SK-N-SH (cell line): ENCODE measurements around the gene FBXO15. TPM values are rescaled to one million over a fixed set of nuclear protein-coding genes. Genes with fewer than 3 reads are reported as not detected.

Source experiments
- CTCF ChIA-PET: fragments of 300-600, 350-600 bp; formaldehyde crosslinking; extraction: SDS; loops from one replicate; lab custom pipeline; 2021; lab: Yijun Ruan, JAX
- POLR2A ChIA-PET: fragments of 350-600 bp; sonication (Branson Sonifier 250); formaldehyde crosslinking; extraction: SDS; loops from one replicate; lab custom pipeline; 2020; ENCODE audit warnings: antibody characterized with exemption, inconsistent platforms; lab: Yijun Ruan, JAX
- DNase-seq: peaks from one replicate; pipeline ENCODE4 v3.0.0; 2012
- H2AFZ ChIP-seq: fragments of 200-600 bp; sonication (generic); 2 replicates; pipeline ENCODE4 v1.8.1; 2016; ENCODE audit warnings: antibody characterized with exemption, mild to moderate bottlenecking, low read depth
- H3F3A ChIP-seq: fragments of 200-600 bp; sonication (generic); replicated peaks from 2 replicates; pipeline ENCODE3; 2016; ENCODE audit warnings: antibody characterized with exemption, mild to moderate bottlenecking; ENCODE audit not compliant: insufficient read depth
- H3K27ac ChIP-seq, 2 experiments: fragments of 200-500 bp in 1 of 2; fragments of 200-600 bp in 1 of 2; sonication (Bioruptor generic) in 1 of 2; sonication (generic), shearing (Covaris generic) in 1 of 2; 2 replicates each; pipeline versions ENCODE4 v1.5.1 to v1.6.1; 2014 to 2016; ENCODE audit warnings: low read depth in 2 of 2, inconsistent platforms in 1 of 2, low read length in 1 of 2, mild to moderate bottlenecking in 1 of 2, mixed read lengths in 1 of 2
- H3K27me3 ChIP-seq: fragments of 200-600 bp; sonication (generic), shearing (Covaris generic); 2 replicates; pipeline ENCODE4 v1.6.1; 2016; ENCODE audit warnings: mixed run types; ENCODE audit not compliant: insufficient read depth
- H3K36me3 ChIP-seq, 2 experiments: fragments of 200-500 bp in 1 of 2; fragments of 200-600 bp in 1 of 2; sonication (Bioruptor generic) in 1 of 2; sonication (generic) in 1 of 2; replicated peaks in 1 of 2; 2 replicates each; pipeline versions ENCODE3 to v1.5.1; 2014 to 2016; ENCODE audit warnings: low read length in 1 of 2, mild to moderate bottlenecking in 1 of 2; ENCODE audit not compliant: insufficient read depth in 2 of 2, control insufficient read depth in 1 of 2
- H3K4me1 ChIP-seq, 2 experiments: fragments of 200-500 bp in 1 of 2; fragments of 200-600 bp in 1 of 2; sonication (Bioruptor generic) in 1 of 2; sonication (generic), shearing (Covaris generic) in 1 of 2; 2 replicates each; pipeline versions ENCODE4 v1.5.1 to v1.6.1; 2014 to 2016; ENCODE audit warnings: low read depth in 1 of 2, low read length in 1 of 2, mixed run types in 1 of 2; ENCODE audit not compliant: insufficient read depth in 2 of 2, control insufficient read depth in 1 of 2
- H3K4me2 ChIP-seq: fragments of 200-600 bp; sonication (generic), shearing (Covaris generic); 2 replicates; pipeline ENCODE4 v1.6.1; 2017; ENCODE audit warnings: mixed run types
- H3K4me3 ChIP-seq, 2 experiments: fragments of 200-500 bp in 1 of 2; fragments of 200-600 bp in 1 of 2; sonication (Bioruptor generic) in 1 of 2; sonication (generic), shearing (Covaris generic) in 1 of 2; 2 replicates each; pipeline versions ENCODE4 v1.5.1 to v1.8.1; 2014 to 2016; ENCODE audit warnings: low read depth in 2 of 2, inconsistent platforms in 1 of 2, low read length in 1 of 2, mild to moderate bottlenecking in 1 of 2, mixed read lengths in 1 of 2, moderate library complexity in 1 of 2
- H3K79me2 ChIP-seq: fragments of 200-600 bp; sonication (generic); 2 replicates; pipeline ENCODE4 v1.8.1; 2017; ENCODE audit warnings: mild to moderate bottlenecking; ENCODE audit not compliant: insufficient read depth
- H3K9ac ChIP-seq: fragments of 200-600 bp; sonication (generic); 2 replicates; pipeline ENCODE4 v1.6.1; 2017; ENCODE audit warnings: mixed run types
- H3K9me2 ChIP-seq: fragments of 200-600 bp; sonication (generic); 2 replicates; pipeline ENCODE4 v1.6.1; 2017; ENCODE audit warnings: mixed run types
- H3K9me3 ChIP-seq: fragments of 200-600 bp; sonication (generic); 2 replicates; pipeline ENCODE4 v1.6.1; 2017; ENCODE audit warnings: mixed run types, mild to moderate bottlenecking, moderate library complexity
- H4K20me1 ChIP-seq: fragments of 200-600 bp; sonication (generic); 2 replicates; pipeline ENCODE4 v1.6.1; 2017; ENCODE audit warnings: mild to moderate bottlenecking, mixed run types; ENCODE audit not compliant: insufficient read depth
- CHD2 ChIP-seq: fragments of 150-350 bp; IDR thresholded peaks from 2 replicates; pipeline ENCODE4 v1.6.1; 2018; ENCODE audit warnings: low read length; ENCODE audit not compliant: partially characterized antibody
- ELF1 ChIP-seq: IDR thresholded peaks from 2 replicates; pipeline ENCODE4 v1.4.0; 2012
- GABPA ChIP-seq: IDR thresholded peaks from 2 replicates; pipeline ENCODE4 v1.4.0; 2012; ENCODE audit warnings: low read depth, mild to moderate bottlenecking
- MXI1 ChIP-seq: IDR thresholded peaks from 2 replicates; pipeline ENCODE4 v1.6.1; 2012; ENCODE audit warnings: mild to moderate bottlenecking, low read depth, low read length, improper control_type of control experiment
- NRF1 ChIP-seq: IDR thresholded peaks from 2 replicates; pipeline ENCODE4 v1.6.1; 2012; ENCODE audit warnings: low read depth, mild to moderate bottlenecking, low read length
- RFX5 ChIP-seq: IDR thresholded peaks from 2 replicates; pipeline ENCODE4 v1.6.1; 2012; ENCODE audit warnings: mild to moderate bottlenecking, improper control_type of control experiment, low read length
- TAF1 ChIP-seq: IDR thresholded peaks from 2 replicates; pipeline ENCODE4 v1.6.1; 2012; ENCODE audit warnings: low read depth, mild to moderate bottlenecking, low read length, moderate library complexity, borderline replicate concordance
- TCF12 ChIP-seq: IDR thresholded peaks from 2 replicates; pipeline ENCODE4 v1.4.0; 2012
- WGBS: methylation state at CpG from one replicate; pipeline ENCODE4 v1.1.6; 2017; ENCODE audit warnings: low lambda C conversion rate; 5-methylcytosine and 5-hydroxymethylcytosine counted together
- polyA plus RNA-seq, 3 experiments: library from polyadenylated mRNA; depleted of rRNA; stranded (reverse); fragments of >200 nt; gene quantifications; 2 replicates each; pipeline ENCODE4 v1.2.3, GENCODE V29; 2012
- TF ChIP-seq, protein P1 (sequence below): IDR thresholded peaks from 2 replicates; pipeline ENCODE4 v1.4.0; 2012; ENCODE audit warnings: low read depth, borderline replicate concordance
- TF ChIP-seq, protein P2 (sequence below): IDR thresholded peaks from 2 replicates; pipeline ENCODE4; 2012

Gene FBXO15
- polyA plus RNA-seq, 1 of the 3 experiments (the other 2 are of a cell fraction), result 0.62 TPM

DNA sequence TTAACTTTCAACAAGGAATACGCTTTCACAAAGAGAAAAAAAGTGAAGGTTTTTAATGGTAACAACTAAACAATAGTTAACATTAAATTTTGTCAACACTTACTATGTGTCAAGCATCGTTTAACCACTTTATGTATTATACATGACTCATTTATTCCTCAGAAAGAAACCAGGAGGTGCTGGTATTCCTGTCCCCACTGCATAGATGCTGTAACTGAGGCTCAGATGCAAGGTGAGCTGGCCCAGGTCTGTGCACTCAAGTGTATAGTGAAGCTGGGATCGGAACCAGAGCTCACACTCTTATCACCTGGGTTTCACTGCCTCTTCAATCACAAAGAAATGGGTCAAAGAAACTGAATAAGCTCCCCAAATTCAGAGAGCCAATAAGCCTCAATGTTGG lies 16.5 kb downstream of the FBXO15 start (continued):
- TF ChIP-seq, protein P1, sequence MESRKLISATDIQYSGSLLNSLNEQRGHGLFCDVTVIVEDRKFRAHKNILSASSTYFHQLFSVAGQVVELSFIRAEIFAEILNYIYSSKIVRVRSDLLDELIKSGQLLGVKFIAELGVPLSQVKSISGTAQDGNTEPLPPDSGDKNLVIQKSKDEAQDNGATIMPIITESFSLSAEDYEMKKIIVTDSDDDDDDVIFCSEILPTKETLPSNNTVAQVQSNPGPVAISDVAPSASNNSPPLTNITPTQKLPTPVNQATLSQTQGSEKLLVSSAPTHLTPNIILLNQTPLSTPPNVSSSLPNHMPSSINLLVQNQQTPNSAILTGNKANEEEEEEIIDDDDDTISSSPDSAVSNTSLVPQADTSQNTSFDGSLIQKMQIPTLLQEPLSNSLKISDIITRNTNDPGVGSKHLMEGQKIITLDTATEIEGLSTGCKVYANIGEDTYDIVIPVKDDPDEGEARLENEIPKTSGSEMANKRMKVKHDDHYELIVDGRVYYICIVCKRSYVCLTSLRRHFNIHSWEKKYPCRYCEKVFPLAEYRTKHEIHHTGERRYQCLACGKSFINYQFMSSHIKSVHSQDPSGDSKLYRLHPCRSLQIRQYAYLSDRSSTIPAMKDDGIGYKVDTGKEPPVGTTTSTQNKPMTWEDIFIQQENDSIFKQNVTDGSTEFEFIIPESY, result no peak
- TF ChIP-seq TAF1, result no peak

DNA sequence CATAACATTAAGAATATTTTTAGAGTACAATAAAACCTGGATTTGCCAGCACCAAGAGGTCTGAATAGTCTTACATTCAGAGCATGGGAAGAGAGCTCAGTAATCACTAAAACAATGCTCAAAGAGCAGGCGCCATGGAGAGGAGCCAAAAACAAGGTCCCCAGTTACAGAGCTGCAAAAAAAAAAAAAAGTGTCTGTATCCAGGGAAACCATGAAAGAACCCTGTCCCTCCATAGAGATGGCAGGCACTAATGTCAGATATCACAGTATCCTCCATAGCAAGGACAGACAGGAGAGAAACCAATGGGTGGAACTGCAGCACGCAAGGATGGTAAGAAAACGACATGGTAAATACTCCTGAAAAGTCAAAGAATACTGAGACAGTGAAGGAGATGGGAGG lies 19.5 kb downstream of the FBXO15 start:
- CTCF ChIA-PET, result interaction anchor here (1.4 to 1.5 kb wide), 2 partner anchors 11 to 46 kb away, joined by 3 read pairs; no protein-coding TSS in a partner anchor
- 45% methylated on average over 3 of the region's 3 CpGs for WGBS
- no peak for TF ChIP-seq GABPA
- no peak for TF ChIP-seq TCF12
- TF ChIP-seq, protein P2, sequence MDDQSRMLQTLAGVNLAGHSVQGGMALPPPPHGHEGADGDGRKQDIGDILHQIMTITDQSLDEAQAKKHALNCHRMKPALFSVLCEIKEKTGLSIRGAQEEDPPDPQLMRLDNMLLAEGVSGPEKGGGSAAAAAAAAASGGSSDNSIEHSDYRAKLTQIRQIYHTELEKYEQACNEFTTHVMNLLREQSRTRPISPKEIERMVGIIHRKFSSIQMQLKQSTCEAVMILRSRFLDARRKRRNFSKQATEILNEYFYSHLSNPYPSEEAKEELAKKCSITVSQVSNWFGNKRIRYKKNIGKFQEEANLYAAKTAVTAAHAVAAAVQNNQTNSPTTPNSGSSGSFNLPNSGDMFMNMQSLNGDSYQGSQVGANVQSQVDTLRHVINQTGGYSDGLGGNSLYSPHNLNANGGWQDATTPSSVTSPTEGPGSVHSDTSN, result no peak
- TF ChIP-seq MXI1, result no peak
- no peak for TF ChIP-seq RFX5
- no peak for TF ChIP-seq ELF1

DNA sequence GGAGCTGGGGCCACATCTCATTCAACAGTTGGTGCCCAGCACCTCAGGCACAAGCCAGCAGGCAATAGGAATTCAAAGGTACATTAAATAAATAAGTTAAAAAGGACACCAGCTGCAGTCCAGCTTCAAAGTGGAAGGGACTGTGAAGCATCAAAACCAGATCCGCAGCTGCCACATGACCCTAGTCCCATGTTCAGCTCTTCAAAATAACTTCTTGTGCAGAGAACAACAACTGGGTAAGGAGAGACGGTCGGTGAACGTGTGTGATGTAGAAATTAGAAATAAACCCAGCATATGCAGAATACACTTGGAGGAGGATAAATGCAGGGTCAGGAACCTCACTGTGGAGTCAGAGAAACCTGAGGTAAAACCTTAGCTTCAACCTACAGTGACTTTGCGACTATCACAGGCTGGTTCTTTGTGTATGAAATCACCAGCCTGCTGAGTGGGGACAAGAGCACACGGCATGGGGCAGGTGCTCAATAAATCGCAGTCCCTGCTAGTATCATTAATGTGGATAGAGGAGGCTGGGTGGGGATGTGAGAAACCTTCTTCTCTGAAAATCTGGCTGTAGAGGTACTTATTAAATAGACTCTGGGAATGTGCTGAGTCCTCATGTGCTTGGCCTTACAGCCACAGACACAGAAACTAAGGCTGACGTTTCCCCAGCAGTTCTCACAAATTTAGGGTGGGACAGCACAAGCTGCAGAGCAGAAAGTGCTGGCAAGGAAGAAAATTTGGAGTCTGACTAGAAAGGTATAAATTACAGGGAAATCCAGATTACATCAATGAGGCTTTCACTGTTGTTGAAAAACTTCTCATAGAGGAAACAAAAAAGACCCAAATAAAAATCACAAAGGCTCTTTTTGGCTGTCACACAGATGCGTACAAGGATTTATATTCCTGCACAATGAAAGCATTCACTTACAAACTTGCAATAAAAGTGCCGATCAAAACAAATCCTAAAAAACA lies 20.7 kb downstream of the FBXO15 start:
- peaks cover 0 to under 1% of the 10 kb centered on the region in 2 experiments; a peak in 1 of 4 replicates for H3K4me1 ChIP-seq
- no peaks in the 10 kb centered on the region for H3K36me3 ChIP-seq
- H3K4me3 ChIP-seq, result no peak overlapping the region
- no peak for DNase-seq
- H4K20me1 ChIP-seq, result no peaks in the 10 kb centered on the region
- ChIA-PET POLR2A (no interaction called here), CTCF (interaction anchor here (0.9 to 1.5 kb wide), 4 partner anchors 10 to 45 kb away, joined by 3 to 4 read pairs (median 3); no protein-coding TSS in a partner anchor)
- no peaks in the 10 kb centered on the region for H3K9me3 ChIP-seq
- H2AFZ ChIP-seq, result no peak overlapping the region
- H3K9ac ChIP-seq, result no peak overlapping the region
- H3F3A ChIP-seq, result no peaks in the 10 kb centered on the region
- H3K4me2 ChIP-seq, result no peak overlapping the region
- 41% methylated on average over 10 of the region's 10 CpGs for WGBS
- H3K9me2 ChIP-seq, result no peaks in the 10 kb centered on the region
- no peaks in the 10 kb centered on the region for H3K79me2 ChIP-seq
- peaks cover 15% of the 10 kb centered on the region; the same call in 1 of the 2 replicates for H3K27me3 ChIP-seq
- H3K27ac ChIP-seq, result no peak overlapping the region
- TF ChIP-seq TAF1, result no peak
- no peak for TF ChIP-seq CHD2
- no peak for TF ChIP-seq NRF1
- TF ChIP-seq, all 33 proteins: peak for 0

More for the DNA sequence above, 19.5 kb downstream of the FBXO15 start:
- POLR2A ChIA-PET, result no interaction called here
- Histone ChIP-seq H3K36me3 (no peaks in the 10 kb centered on the region), H3K9ac (no peak overlapping the region), H3K9me2 (no peaks in the 10 kb centered on the region), H3K9me3 (no peaks in the 10 kb centered on the region), H3K4me1 (no peaks in the 10 kb centered on the region), H4K20me1 (no peaks in the 10 kb centered on the region), H3K4me3 (no peak overlapping the region), H3K27ac (no peak overlapping the region), H3K79me2 (no peaks in the 10 kb centered on the region), H3K4me2 (no peak overlapping the region), H3K27me3 (peaks cover 15% of the 10 kb centered on the region; the same call in 1 of the 2 replicates), H3F3A (no peaks in the 10 kb centered on the region), H2AFZ (no peak overlapping the region)
- DNase-seq, result no peak
